Activated CD4-positive, alpha-beta T cell treated with anti-CD3 and anti-CD28 coated beads for 1 hour (primary cell): ENCODE results near the gene LRRC75A.
"Not testable (repeated sequence)": the region's sequence is repeated elsewhere in the genome, so short reads cannot be mapped to it uniquely, and the experiment has no call there.

ENCODE experiments used
- DNase-seq: peaks from one replicate; pipeline ENCODE4 v3.0.0-alpha.2; 2020

The LRRC75A gene

GRCh38 chr17:16447676-16448075, 44.3 kb downstream of the LRRC75A start:
- no peak for DNase-seq

GRCh38 chr17:16446338-16446983, 45.5 kb downstream of the LRRC75A start:
- DNase-seq, result no peak

GRCh38 chr17:16444258-16444886, 47.6 kb downstream of the LRRC75A start:
- no peak for DNase-seq

DNA sequence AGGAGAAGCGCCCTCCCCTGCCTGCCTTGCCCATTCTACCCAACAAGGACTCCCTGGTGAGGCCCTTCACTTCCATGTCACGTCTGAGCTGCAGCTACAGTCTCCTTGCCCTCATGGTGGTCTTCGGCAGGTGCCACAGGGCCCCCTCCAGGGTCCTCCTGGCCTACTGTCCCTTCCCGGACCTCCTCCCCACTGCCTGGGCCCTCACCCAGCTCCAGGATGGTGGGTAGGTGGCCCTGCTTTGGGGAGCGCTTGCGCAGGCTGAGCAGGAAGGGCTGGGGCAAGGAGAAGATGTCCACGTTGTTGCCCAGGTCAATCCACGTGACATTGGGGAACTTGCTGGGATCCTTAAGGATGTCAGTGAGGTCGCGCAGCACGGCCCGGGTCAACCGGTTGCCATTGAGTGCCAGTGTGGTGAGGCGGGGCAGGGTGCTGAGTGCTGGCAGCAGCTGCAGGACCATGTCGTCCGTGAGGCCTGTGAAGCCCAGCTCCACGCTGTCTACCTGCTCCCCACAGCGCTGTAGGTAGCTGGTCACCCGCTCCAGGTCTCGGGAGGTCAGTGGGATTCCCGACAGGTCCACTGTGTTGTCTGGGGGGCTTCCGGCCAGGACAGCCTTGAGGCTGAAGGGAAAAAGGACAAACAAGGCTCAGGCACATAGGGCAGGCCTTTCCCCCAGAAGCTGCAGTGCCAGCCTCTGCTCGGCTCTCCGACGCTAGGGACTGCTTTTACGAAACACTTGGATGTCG, 48.3 kb downstream of the LRRC75A start:
- no peak for DNase-seq

- DNase-seq, result no peak
These were observed 49.1 kb downstream of the LRRC75A start for GRCh38 chr17:16442594-16443510.

GRCh38 chr17:16442141-16442540, 49.9 kb downstream of the LRRC75A start:
- DNase-seq, result no peak

- no peak for DNase-seq
These were observed 50.9 kb downstream of the LRRC75A start for GRCh38 chr17:16440901-16441629.

- DNase-seq, result not testable (repeated sequence)
These were observed 51.6 kb downstream of the LRRC75A start for GRCh38 chr17:16440354-16440753.

GRCh38 chr17:16439811-16440351, 52.1 kb downstream of the LRRC75A start:
- no peak for DNase-seq

- no peak for DNase-seq
These were observed 52.6 kb downstream of the LRRC75A start for GRCh38 chr17:16439303-16439791.

GRCh38 chr17:16438557-16439302, 53.3 kb downstream of the LRRC75A start:
- peak; percentile 93 for DNase-seq

DNA sequence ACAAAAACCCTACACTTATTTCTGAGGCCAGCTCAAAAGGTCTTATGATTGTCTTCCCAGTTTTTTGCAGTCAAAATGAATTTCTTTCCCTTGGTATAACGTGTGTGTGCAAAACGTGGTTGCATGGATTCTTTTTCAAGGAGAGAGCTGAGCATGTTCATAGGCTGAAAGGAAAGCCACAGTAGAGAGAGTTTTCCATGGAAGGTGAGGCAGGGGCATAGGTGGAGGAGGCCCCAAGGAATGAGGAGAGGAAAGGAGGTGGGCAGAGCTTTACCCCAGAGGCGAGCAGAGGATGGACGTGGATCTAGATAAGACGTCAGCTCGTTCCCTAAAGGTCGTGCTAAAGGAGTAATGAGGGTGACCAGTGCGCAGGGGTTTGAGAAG, 53.8 kb downstream of the LRRC75A start:
- DNase-seq, result no peak

GRCh38 chr17:16437083-16437482, 54.9 kb downstream of the LRRC75A start:
- DNase-seq, result no peak

DNA sequence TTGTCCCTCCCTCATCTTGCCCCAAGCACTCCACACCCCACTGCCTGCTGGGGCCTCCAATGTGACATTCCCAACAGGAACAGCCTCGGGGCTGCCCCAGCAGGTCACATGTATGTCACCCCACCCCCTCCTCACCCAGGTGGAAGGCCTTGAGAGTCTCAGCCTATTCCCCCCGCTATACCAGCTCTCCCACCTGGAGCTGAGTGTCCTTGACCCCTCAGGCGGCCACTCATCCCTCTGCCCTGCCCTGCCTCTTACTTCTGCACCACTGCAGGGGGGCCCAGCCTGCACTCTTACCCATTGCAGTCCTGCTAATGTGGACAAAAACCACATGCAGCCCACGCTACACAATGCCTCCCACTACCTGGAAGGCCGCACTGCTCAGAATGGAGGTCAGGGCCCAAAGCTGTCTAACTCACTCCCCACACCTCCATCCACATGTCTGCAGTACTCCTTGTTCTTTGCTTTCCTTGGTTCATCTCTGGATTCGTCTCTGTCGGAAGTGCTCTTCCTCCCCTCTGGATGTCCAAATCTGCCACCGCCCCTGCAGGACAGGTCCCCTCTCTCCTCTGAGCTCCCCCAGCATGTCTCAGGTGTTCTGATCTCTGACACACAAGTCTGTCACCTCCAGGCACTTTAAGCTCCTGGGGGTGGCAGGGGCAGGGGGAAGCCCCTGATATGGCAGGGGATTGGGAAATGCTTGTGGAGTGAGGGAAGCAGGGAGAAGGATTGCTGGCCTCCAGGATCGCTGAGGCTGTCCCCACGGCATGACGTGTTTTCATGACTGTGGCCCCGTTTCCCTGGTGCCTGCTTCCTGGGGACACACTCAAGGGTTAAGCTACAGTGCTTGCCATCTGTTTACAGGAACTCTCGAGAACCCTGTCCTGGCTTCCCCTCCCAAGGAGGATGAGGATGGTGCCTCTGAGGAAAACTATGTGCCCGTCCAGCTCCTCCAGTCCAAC, 55.8 kb downstream of the LRRC75A start:
- no peak for DNase-seq

DNA sequence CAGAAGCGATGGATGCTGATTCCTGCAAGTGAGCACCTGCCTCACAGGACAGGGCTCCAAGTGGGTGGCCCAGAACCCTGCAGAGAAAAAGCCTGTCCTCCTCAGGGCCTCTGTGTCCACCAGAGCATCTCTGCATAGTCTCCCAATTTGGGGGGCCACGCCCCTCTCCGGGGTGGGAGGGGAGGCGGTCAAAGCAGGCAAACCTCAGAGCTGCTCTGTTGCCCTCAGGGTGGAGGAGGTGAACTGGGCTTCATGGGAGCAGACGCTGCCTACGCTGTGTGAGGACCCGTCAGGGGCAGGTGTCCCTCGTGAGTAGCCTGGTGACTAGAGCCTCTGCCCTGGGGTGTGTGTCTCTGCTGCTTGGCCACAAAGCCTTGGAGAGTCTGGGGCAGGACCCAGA, 57.3 kb downstream of the LRRC75A start:
- no peak for DNase-seq

DNA sequence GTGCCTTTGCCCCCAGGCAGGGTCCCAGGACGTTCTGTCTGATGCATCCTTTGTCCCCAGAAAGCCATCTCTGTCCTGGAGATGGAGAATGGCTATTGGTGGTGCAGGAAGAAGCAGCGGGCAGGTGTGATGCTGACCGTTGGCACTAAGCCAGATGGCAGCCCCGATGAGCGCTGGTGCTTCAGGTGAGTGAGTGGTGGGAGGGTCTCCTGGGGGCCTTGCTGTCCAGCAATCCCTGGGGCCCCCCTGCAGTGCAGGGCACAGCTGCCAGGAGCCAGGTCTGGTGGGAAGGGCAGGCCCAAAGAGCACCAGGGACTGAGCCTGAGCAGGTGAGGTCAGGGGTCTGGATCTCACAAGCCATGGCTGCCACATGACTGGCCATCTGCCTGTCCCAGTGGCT, 58.5 kb downstream of the LRRC75A start:
- DNase-seq, result no peak

DNA sequence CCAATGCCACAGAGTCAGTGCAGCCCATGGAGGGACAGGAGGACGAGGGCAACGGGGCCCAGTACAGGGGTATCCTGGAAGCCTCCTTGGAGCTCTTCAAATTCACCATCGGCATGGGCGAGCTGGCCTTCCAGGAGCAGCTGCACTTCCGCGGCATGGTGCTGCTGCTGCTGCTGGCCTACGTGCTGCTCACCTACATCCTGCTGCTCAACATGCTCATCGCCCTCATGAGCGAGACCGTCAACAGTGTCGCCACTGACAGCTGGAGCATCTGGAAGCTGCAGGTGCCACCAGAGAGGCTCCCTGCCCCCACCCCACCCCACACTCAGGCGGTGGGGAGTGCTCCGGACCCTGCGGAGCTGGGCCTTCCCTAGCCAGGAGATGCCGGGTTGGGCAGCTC, 60.0 kb downstream of the LRRC75A start:
- no peak for DNase-seq

- no peak for DNase-seq
These were observed 61.3 kb downstream of the LRRC75A start for GRCh38 chr17:16430650-16431049.

DNA sequence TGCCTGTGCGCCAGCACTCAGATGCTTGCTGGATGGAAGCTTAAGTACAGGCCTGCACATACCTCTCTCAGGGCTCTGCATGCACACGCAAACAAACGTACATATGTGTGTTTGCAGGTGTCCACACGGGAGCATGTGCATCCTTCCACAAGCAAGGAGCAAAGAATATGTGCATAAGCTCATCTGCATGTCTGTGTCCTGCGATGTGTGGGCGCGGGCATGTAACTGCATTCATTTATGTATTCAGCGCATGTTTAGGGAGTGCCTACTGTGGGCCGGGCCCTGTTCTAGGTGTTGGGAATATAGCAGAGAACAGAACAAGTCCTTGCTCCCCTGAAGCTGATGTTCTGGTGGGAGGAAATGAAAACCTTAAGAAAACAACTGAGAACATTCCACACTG, 62.9 kb downstream of the LRRC75A start:
- DNase-seq, result no peak
